Lower lobe of right lung (tissue), 2 donors: ENCODE data around the gene ACACB. TPM values are rescaled to one million over a fixed set of nuclear protein-coding genes. Genes with fewer than 3 reads are reported as not detected.

Experiments used
- ATAC-seq, 2 donors: fragments of 200-7000 bp; cut with Tn5 transposase; one replicate each; pipeline ENCODE4 v1.9.1; 2020 to 2022; ENCODE audit warnings: mild to moderate bottlenecking in 2 of 2, moderate library complexity in 2 of 2
- DNase-seq: peaks from one replicate; pipeline ENCODE4 v3.0.0-alpha.2; 2020
- H3K27ac ChIP-seq: fragments of 200-600 bp; one replicate; pipeline ENCODE4 v1.8.0; 2022
- H3K27me3 ChIP-seq: fragments of 200-600 bp; one replicate; pipeline ENCODE4 v1.8.0; 2022; ENCODE audit warnings: low read depth
- H3K36me3 ChIP-seq: fragments of 200-600 bp; one replicate; pipeline ENCODE4 v1.8.0; 2022; ENCODE audit warnings: mild to moderate bottlenecking
- H3K4me1 ChIP-seq: fragments of 200-600 bp; one replicate; pipeline ENCODE4 v1.8.0; 2022
- H3K4me3 ChIP-seq: fragments of 200-600 bp; one replicate; pipeline ENCODE4 v1.8.0; 2022; ENCODE audit warnings: mild to moderate bottlenecking
- H3K9me3 ChIP-seq: fragments of 200-600 bp; one replicate; pipeline ENCODE4 v1.8.0; 2022
- CTCF ChIP-seq: fragments of 200-600 bp; IDR thresholded peaks from one replicate; pipeline ENCODE4 v1.8.0; 2022; ENCODE audit warnings: antibody characterized with exemption, mild to moderate bottlenecking
- intact Hi-C: fragments of 100-400 bp; cut with DNase I; formaldehyde crosslinking; loops from one replicate; pipeline ENCODE4 v1.11.0; 2022
- total RNA-seq: library from RNA; stranded (reverse); fragmentation: NEBNext Ultra II Directional; extraction: Animal tissue kit (Norgen Biotek cat#: 25700); gene quantifications from one replicate; pipeline ENCODE4 v1.2.1, GENCODE V29; 2021
- donor health status: DM: no; HTN: yes; CAD: no; lungs with severe emphysema.

Gene ACACB
- total RNA-seq, 1 donor from 2014 or later: 42.5 TPM

- Histone ChIP-seq H3K27me3 (no peaks in the 10 kb centered on the region), H3K4me1 (no peaks in the 10 kb centered on the region), H3K27ac (no peak overlapping the region), H3K36me3 (peaks cover 87% of the 10 kb centered on the region), H3K9me3 (no peaks in the 10 kb centered on the region), H3K4me3 (no peak overlapping the region)
- intact Hi-C loops: no loop called here
- ATAC-seq: no peak
- TF ChIP-seq CTCF: no peak
- DNase-seq: no peak
Observed at GRCh38 chr12:109261087-109261486, 144.7 kb downstream of the ACACB start.

GRCh38 chr12:109261939-109262338 is 145.6 kb downstream of the ACACB start:
- peaks cover 87% of the 10 kb centered on the region for H3K36me3 ChIP-seq
- no peak for TF ChIP-seq CTCF

DNA sequence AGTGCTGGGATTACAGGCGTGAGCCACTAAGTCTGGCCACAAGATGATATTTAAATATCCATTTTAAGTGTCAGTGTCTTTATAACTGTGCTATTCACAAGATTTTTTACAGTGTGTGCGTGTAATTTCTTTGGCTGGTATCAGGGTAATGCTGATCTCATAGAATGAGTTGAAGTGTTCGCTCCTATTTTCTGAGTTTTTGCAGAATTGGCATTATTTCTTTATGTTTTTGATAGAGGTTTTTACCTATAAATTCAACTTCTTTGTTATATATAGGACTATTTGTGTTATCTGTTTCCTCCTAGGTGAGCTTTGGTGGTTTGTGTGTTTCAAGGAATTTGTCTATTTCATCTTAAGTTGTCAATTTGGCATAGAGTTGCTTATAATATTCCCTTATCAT is 147.1 kb downstream of the ACACB start:
- H3K4me1 ChIP-seq: no peaks in the 10 kb centered on the region
- peaks cover 80% of the 10 kb centered on the region for H3K36me3 ChIP-seq
- DNase-seq (no peak), ATAC-seq (no peak)
- no peak for TF ChIP-seq CTCF
- H3K9me3 ChIP-seq: no peaks in the 10 kb centered on the region
- no peak overlapping the region for H3K4me3 ChIP-seq
- no peak overlapping the region for H3K27ac ChIP-seq
- H3K27me3 ChIP-seq: no peaks in the 10 kb centered on the region
- intact Hi-C loops: no loop called here

More at GRCh38 chr12:109261939-109262338, 145.6 kb downstream of the ACACB start:
- intact Hi-C loops: no loop called here
- Histone ChIP-seq H3K4me3 (no peak overlapping the region), H3K27me3 (no peaks in the 10 kb centered on the region), H3K9me3 (no peaks in the 10 kb centered on the region), H3K27ac (no peak overlapping the region), H3K4me1 (no peaks in the 10 kb centered on the region)
- ATAC-seq: no peak
- no peak for DNase-seq

DNA sequence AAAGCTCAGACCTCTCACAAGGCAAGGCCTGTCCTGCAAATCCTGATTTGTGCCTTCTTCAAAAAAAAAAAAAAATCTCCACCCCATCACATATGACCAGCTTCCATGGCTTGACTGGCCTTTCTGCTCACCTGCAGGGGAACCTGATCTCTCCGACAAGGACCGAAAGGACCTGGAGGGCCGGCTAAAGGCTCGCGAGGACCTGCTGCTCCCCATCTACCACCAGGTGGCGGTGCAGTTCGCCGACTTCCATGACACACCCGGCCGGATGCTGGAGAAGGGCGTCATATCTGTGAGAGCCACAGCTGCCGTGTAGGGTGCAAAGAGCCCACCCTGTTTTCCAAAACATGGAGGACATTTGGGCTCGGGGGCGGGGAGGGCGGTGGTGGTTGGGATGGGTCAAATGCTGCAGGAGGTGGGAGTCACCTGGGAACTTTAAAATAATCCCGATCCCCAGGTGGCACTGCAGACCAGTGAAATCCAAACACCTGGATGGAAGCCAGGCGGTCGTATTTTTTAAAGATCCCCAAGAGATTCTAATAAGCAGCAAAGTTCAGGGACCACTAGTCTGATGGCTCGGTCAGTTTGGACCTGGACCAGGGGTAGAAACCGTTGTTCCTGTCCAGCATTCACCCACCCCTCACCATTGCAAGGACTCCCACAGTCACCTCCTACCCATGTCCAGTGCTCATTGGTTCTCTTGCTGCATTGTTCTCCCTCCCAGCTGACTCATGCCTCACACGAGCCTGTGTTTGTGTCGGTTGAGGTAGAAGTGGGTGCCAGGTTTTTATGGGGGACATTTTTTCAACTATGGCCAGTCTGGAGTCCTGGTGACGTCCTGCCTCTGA is 147.9 kb downstream of the ACACB start:
- TF ChIP-seq CTCF: peak; percentile 67
- DNase-seq: peak; percentile 74
- Histone ChIP-seq H3K36me3 (peaks cover 72% of the 10 kb centered on the region), H3K27me3 (no peaks in the 10 kb centered on the region), H3K4me1 (no peaks in the 10 kb centered on the region), H3K9me3 (no peaks in the 10 kb centered on the region), H3K4me3 (no peak overlapping the region), H3K27ac (peak overlapping the region; percentile 48)
- ATAC-seq: peak; percentile 69 to 72
- intact Hi-C loops: no loop called here

DNA sequence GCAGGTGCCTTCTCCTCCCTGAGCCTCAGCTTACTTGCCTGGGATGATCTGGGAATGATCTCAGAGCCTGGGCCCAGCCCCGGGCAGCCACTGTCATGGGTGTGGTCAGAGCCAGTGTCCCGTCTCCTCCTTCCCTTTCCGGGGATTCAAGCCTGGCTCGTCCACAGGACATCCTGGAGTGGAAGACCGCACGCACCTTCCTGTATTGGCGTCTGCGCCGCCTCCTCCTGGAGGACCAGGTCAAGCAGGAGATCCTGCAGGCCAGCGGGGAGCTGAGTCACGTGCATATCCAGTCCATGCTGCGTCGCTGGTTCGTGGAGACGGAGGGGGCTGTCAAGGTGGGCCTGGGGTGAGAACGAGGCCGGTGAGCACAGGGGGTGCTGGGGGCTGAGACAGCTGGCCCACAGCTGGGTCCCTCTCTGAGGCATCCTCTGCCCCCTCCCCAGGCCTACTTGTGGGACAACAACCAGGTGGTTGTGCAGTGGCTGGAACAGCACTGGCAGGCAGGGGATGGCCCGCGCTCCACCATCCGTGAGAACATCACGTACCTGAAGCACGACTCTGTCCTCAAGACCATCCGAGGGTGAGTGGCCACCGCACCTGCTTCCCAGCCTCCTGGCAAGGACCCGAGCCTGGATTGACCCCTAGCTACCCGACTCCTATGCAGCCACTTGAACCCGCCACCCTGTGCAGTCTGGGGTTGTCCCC is 148.7 kb downstream of the ACACB start:
- intact Hi-C loops: no loop called here
- Histone ChIP-seq H3K36me3 (peaks cover 64% of the 10 kb centered on the region), H3K4me3 (no peak overlapping the region), H3K27ac (no peak overlapping the region), H3K9me3 (no peaks in the 10 kb centered on the region), H3K27me3 (no peaks in the 10 kb centered on the region), H3K4me1 (no peaks in the 10 kb centered on the region)
- DNase-seq: no peak
- peak; percentile 5 to 14 for ATAC-seq
- TF ChIP-seq CTCF: no peak
